ENCODE results near the gene WDR49. TPM values are rescaled to one million over a fixed set of nuclear protein-coding genes. Genes with fewer than 3 reads are reported as not detected.
A peak's percentile ranks its signal among the peaks of the same experiment; 100 is the strongest.

The WDR49 gene
- total and polyA plus RNA-seq, 2 donors (not counting 1 experiment from before 2014, with no cell fraction given), result 0.88 to 1.4 TPM

DNA sequence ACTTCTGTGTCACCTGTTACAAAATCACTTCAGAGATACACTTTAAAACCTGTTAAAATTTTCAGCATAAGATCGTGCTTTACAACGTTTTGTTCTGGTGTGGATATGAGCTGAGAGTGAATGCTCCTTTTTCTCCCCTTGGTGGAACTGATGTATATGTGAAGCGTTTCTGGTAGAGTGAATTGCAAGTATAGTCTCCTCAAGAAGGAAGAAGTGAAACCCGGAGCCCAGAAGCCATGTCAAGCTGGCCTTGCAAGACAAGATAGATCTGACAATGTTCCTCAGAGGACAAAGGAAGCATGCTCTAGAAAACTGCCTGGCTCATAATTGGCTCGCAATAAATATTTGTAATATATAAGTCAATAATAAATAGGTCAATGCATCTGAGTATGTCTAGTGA, 203.5 kb downstream of the WDR49 start:
- H3K4me3 ChIP-seq (ENCODE audit: control extremely low read depth in 1 of 5, extremely low read depth in 1 of 5, insufficient read depth in 1 of 5, low read depth in 2 of 5, low read length in 4 of 5), result no peak overlapping the region
- peaks cover 6% of the 10 kb centered on the region for H3K4me1 Mint-ChIP-seq
- no peaks in the 10 kb centered on the region for H3K27me3 ChIP-seq (replicated peaks in 1 of 4; ENCODE audit: control extremely low read depth in 1 of 4, control insufficient read depth in 3 of 4, insufficient read depth in 4 of 4, low read length in 3 of 4)
- H3K9ac ChIP-seq (ENCODE audit: low read length), result no peak overlapping the region
- no peaks in the 10 kb centered on the region for H4K20me1 ChIP-seq (ENCODE audit: control insufficient read depth, insufficient read depth, low read length, poor library complexity, severe bottlenecking)
- ChIA-PET CTCF (no interaction called here), POLR2A (no interaction called here)
- H3K27ac ChIP-seq (ENCODE audit: low read length in 2 of 2), result no peak overlapping the region
- no peaks in the 10 kb centered on the region for H3K36me3 ChIP-seq (replicated peaks in 1 of 2; ENCODE audit: control extremely low read depth in 1 of 2, control insufficient read depth in 1 of 2, extremely low read depth in 1 of 2, insufficient read depth in 2 of 2, low read length in 1 of 2)
- H3K4me3 Mint-ChIP-seq, result no peak overlapping the region
- H3K4me2 ChIP-seq (replicated peaks; ENCODE audit: low read depth, low read length, poor library complexity, severe bottlenecking), result no peak overlapping the region
- no peaks in the 10 kb centered on the region for H3K4me1 ChIP-seq (ENCODE audit: control insufficient read depth in 2 of 2, insufficient read depth in 2 of 2, low read length in 2 of 2)
- H3K27me3 Mint-ChIP-seq, result no peaks in the 10 kb centered on the region
- ATAC-seq (ENCODE audit: low read depth) (no peak), DNase-seq (peak; percentile 19)
- no peaks in the 10 kb centered on the region for H3K79me2 ChIP-seq (ENCODE audit: control insufficient read depth, insufficient read depth, low read length)
- H3K9me3 Mint-ChIP-seq (ENCODE audit: insufficient read depth), result no peaks in the 10 kb centered on the region
- no peak overlapping the region for H3K27ac Mint-ChIP-seq
- TF ChIP-seq, protein P1, sequence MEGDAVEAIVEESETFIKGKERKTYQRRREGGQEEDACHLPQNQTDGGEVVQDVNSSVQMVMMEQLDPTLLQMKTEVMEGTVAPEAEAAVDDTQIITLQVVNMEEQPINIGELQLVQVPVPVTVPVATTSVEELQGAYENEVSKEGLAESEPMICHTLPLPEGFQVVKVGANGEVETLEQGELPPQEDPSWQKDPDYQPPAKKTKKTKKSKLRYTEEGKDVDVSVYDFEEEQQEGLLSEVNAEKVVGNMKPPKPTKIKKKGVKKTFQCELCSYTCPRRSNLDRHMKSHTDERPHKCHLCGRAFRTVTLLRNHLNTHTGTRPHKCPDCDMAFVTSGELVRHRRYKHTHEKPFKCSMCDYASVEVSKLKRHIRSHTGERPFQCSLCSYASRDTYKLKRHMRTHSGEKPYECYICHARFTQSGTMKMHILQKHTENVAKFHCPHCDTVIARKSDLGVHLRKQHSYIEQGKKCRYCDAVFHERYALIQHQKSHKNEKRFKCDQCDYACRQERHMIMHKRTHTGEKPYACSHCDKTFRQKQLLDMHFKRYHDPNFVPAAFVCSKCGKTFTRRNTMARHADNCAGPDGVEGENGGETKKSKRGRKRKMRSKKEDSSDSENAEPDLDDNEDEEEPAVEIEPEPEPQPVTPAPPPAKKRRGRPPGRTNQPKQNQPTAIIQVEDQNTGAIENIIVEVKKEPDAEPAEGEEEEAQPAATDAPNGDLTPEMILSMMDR (IDR thresholded peaks at IDR 0.05), result no peak
- TF ChIP-seq EZH2 (IDR thresholded peaks at IDR 0.05; ENCODE audit: borderline replicate concordance, insufficient read depth, low read depth, low read length, poor library complexity, severe bottlenecking), result no peak
- intact Hi-C loops (cut with micrococcal nuclease), result no loop called here
- 37% methylated on average over 3 of the region's 5 CpGs for WGBS (ENCODE audit: insufficient coverage)
- H3K9me3 ChIP-seq (ENCODE audit: control extremely low read depth in 1 of 3, control insufficient read depth in 2 of 3, insufficient read depth in 1 of 3, low read length in 2 of 3), result no peaks in the 10 kb centered on the region
- H2AFZ ChIP-seq (ENCODE audit: insufficient read depth, low read depth, low read length, poor library complexity, severe bottlenecking), result peak overlapping the region; percentile 1

DNA sequence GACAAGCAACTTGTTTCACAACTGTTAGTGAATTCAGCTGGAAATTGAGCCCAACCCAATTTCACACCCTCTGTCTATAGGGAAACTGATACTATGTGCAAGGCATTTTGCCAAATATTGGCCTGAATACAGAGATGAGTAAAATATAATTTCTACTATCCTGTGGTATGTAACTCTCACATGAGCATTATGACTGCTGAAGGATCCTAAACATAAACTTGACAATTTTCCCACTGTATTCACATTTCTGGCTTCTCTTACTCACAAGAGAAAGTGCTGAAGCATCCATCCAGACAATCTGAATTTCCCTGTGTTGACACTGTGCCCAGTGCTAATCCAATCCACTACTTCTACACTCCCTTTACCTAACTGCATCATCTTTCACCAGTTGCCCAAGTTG, 208.3 kb downstream of the WDR49 start:
- no peak overlapping the region for H3K4me3 Mint-ChIP-seq
- TF ChIP-seq, protein P1 (IDR thresholded peaks at IDR 0.05), result no peak
- TF ChIP-seq EZH2 (IDR thresholded peaks at IDR 0.05; ENCODE audit: borderline replicate concordance, insufficient read depth, low read depth, low read length, poor library complexity, severe bottlenecking), result no peak
- Histone ChIP-seq H3K4me3 (ENCODE audit: control extremely low read depth in 1 of 5, extremely low read depth in 1 of 5, insufficient read depth in 1 of 5, low read depth in 2 of 5, low read length in 4 of 5) (no peak overlapping the region), H3K9me3 (ENCODE audit: control extremely low read depth in 1 of 3, control insufficient read depth in 2 of 3, insufficient read depth in 1 of 3, low read length in 2 of 3) (no peaks in the 10 kb centered on the region), H3K79me2 (ENCODE audit: control insufficient read depth, insufficient read depth, low read length) (no peaks in the 10 kb centered on the region), H3K36me3 (replicated peaks in 1 of 2; ENCODE audit: control extremely low read depth in 1 of 2, control insufficient read depth in 1 of 2, extremely low read depth in 1 of 2, insufficient read depth in 2 of 2, low read length in 1 of 2) (no peaks in the 10 kb centered on the region), H3K4me2 (replicated peaks; ENCODE audit: low read depth, low read length, poor library complexity, severe bottlenecking) (no peak overlapping the region), H3K27ac (ENCODE audit: low read length in 2 of 2) (no peak overlapping the region), H4K20me1 (ENCODE audit: control insufficient read depth, insufficient read depth, low read length, poor library complexity, severe bottlenecking) (no peaks in the 10 kb centered on the region), H3K9ac (ENCODE audit: low read length) (no peak overlapping the region), H3K4me1 (ENCODE audit: control insufficient read depth in 2 of 2, insufficient read depth in 2 of 2, low read length in 2 of 2) (no peaks in the 10 kb centered on the region), H3K27me3 (replicated peaks in 1 of 4; ENCODE audit: control extremely low read depth in 1 of 4, control insufficient read depth in 3 of 4, insufficient read depth in 4 of 4, low read length in 3 of 4) (no peaks in the 10 kb centered on the region), H2AFZ (ENCODE audit: insufficient read depth, low read depth, low read length, poor library complexity, severe bottlenecking) (no peak overlapping the region)
- H3K4me1 Mint-ChIP-seq, result peaks cover 5% of the 10 kb centered on the region
- intact Hi-C loops (cut with micrococcal nuclease), result no loop called here
- H3K9me3 Mint-ChIP-seq (ENCODE audit: insufficient read depth), result no peaks in the 10 kb centered on the region
- no peaks in the 10 kb centered on the region for H3K27me3 Mint-ChIP-seq
- CTCF ChIA-PET, result no interaction called here
- no peak for DNase-seq
- H3K27ac Mint-ChIP-seq, result no peak overlapping the region
- POLR2A ChIA-PET, result no interaction called here
- no peak for ATAC-seq (ENCODE audit: low read depth)

All from B cell (primary cell).